DMS79 (cell line): ENCODE results near the gene ATP4A.

Experiments
- DNase-seq: peaks from one replicate; lab custom pipeline; 2025; lab: John Stamatoyannopoulos, UW

ATP4A gene

GRCh38 chr19:35549174-35549788 is 14.2 kb downstream of the ATP4A start:
- peak; percentile 40 for DNase-seq

- DNase-seq: no peak
Observed at GRCh38 chr19:35546532-35546931, 16.9 kb downstream of the ATP4A start.

- DNase-seq: no peak
Observed at GRCh38 chr19:35545855-35546381, 17.5 kb downstream of the ATP4A start.

GRCh38 chr19:35545001-35545854 is 18.2 kb downstream of the ATP4A start, which contains the start of gene TMEM147:
TSS of gene TMEM147 (plus strand) at chr19:35545626. CDS start at chr19:35545740, 114 bp downstream.
- DNase-seq: peak; percentile 57

- DNase-seq: no peak
Observed at GRCh38 chr19:35544110-35544802, 19.2 kb downstream of the ATP4A start.

GRCh38 chr19:35543280-35544109 is 20.0 kb downstream of the ATP4A start:
- DNase-seq: no peak

GRCh38 chr19:35542209-35542608 is 21.2 kb downstream of the ATP4A start:
- no peak for DNase-seq

GRCh38 chr19:35540356-35540927 is 23.0 kb downstream of the ATP4A start:
- no peak for DNase-seq

- no peak for DNase-seq
Observed at GRCh38 chr19:35539850-35540249, 23.6 kb downstream of the ATP4A start.

GRCh38 chr19:35539314-35539713 is 24.1 kb downstream of the ATP4A start:
- no peak for DNase-seq

GRCh38 chr19:35534803-35535480 is 28.5 kb downstream of the ATP4A start:
- DNase-seq: peak; percentile 71

GRCh38 chr19:35533822-35534392 is 29.6 kb downstream of the ATP4A start:
- DNase-seq: no peak

- DNase-seq: no peak
Observed at GRCh38 chr19:35533201-35533821, 30.1 kb downstream of the ATP4A start, which contains the start of gene GAPDHS. TSS of gene GAPDHS (plus strand) at chr19:35533456. CDS start at chr19:35533528, 72 bp downstream.

GRCh38 chr19:35531291-35531690 is 32.2 kb downstream of the ATP4A start:
- DNase-seq: no peak

GRCh38 chr19:35529241-35530218 is 33.9 kb downstream of the ATP4A start:
- no peak for DNase-seq

- DNase-seq: no peak
Observed at GRCh38 chr19:35528218-35529038, 35.0 kb downstream of the ATP4A start, which contains the start of gene SBSN. TSS of gene SBSN (minus strand) at chr19:35528311. CDS start at chr19:35528281, 30 bp downstream.

- no peak for DNase-seq
Observed at GRCh38 chr19:35525873-35526272, 37.6 kb downstream of the ATP4A start.
